GM18505 (cell line): ENCODE results near the gene ZNF385B.
"Not testable (repeated sequence)": the region's sequence is repeated elsewhere in the genome, so short reads cannot be mapped to it uniquely, and the experiment has no call there.

Source experiments
- ATAC-seq: cut with Tn5 transposase; IDR thresholded peaks from one replicate; pipeline ENCODE4 v1.9.1; 2021; ENCODE audit not compliant: unreplicated experiment
- POLR2A ChIP-seq: IDR thresholded peaks from 4 replicates; pipeline ENCODE4 v1.6.1; 2011; ENCODE audit warnings: borderline replicate concordance; ENCODE audit not compliant: insufficient read depth, insufficient read length; ENCODE audit errors: extremely low read depth

The ZNF385B gene

GRCh38 chr2:179511105-179511789 lies 350.2 kb downstream of the ZNF385B start:
- no peak for TF ChIP-seq POLR2A
- ATAC-seq, result no peak

- no peak for TF ChIP-seq POLR2A
- ATAC-seq, result no peak
These were observed 366.1 kb downstream of the ZNF385B start for GRCh38 chr2:179495315-179495714.

GRCh38 chr2:179488563-179488962 lies 372.8 kb downstream of the ZNF385B start:
- ATAC-seq, result no peak
- no peak for TF ChIP-seq POLR2A

- ATAC-seq, result no peak
- TF ChIP-seq POLR2A, result no peak
These were observed 374.2 kb downstream of the ZNF385B start for GRCh38 chr2:179487010-179487731.

- TF ChIP-seq POLR2A, result no peak
- no peak for ATAC-seq
These were observed 378.3 kb downstream of the ZNF385B start for GRCh38 chr2:179483131-179483530.

- no peak for ATAC-seq
- TF ChIP-seq POLR2A, result no peak
These were observed 381.5 kb downstream of the ZNF385B start for GRCh38 chr2:179479947-179480346.

- ATAC-seq, result no peak
- no peak for TF ChIP-seq POLR2A
These were observed 382.6 kb downstream of the ZNF385B start for GRCh38 chr2:179478771-179479170.

GRCh38 chr2:179470992-179471391 lies 390.4 kb downstream of the ZNF385B start:
- ATAC-seq, result no peak
- TF ChIP-seq POLR2A, result no peak

GRCh38 chr2:179470089-179470488 lies 391.3 kb downstream of the ZNF385B start:
- no peak for ATAC-seq
- no peak for TF ChIP-seq POLR2A

GRCh38 chr2:179467960-179468359 lies 393.5 kb downstream of the ZNF385B start:
- ATAC-seq, result no peak
- TF ChIP-seq POLR2A, result no peak

GRCh38 chr2:179467111-179467510 lies 394.3 kb downstream of the ZNF385B start:
- no peak for TF ChIP-seq POLR2A
- no peak for ATAC-seq

GRCh38 chr2:179461420-179461819 lies 400.0 kb downstream of the ZNF385B start:
- TF ChIP-seq POLR2A, result no peak
- ATAC-seq, result no peak

- no peak for ATAC-seq
- TF ChIP-seq POLR2A, result no peak
These were observed 401.1 kb downstream of the ZNF385B start for GRCh38 chr2:179460181-179460929.

GRCh38 chr2:179458113-179458512 lies 403.3 kb downstream of the ZNF385B start:
- ATAC-seq, result not testable (repeated sequence)
